Fibroblast of lung (primary cell): ENCODE results near the gene OR51G2. TPM values are rescaled to one million over a fixed set of nuclear protein-coding genes. Genes with fewer than 3 reads are reported as not detected.

Source experiments
- DNase-seq, 2 donors: peaks; one replicate each; pipeline versions ENCODE4 v3.0.0 to v3.0.0-alpha.2; 2010; ENCODE audit warnings: low read depth in 2 of 2
- H2AFZ ChIP-seq: 2 replicates; pipeline ENCODE4 v1.5.1; 2012; ENCODE audit warnings: low read length, control low read depth, inconsistent platforms
- H3K27ac ChIP-seq: 2 replicates; pipeline ENCODE4 v1.5.1; 2011; ENCODE audit warnings: low read length, control low read depth; ENCODE audit not compliant: insufficient read depth
- H3K27me3 ChIP-seq: 2 replicates; pipeline ENCODE4 v1.5.1; 2011; ENCODE audit warnings: mild to moderate bottlenecking, low read length; ENCODE audit not compliant: control insufficient read depth, insufficient read depth
- H3K36me3 ChIP-seq: 2 replicates; pipeline ENCODE4 v1.5.1; 2011; ENCODE audit warnings: low read length; ENCODE audit not compliant: control insufficient read depth, insufficient read depth
- H3K4me1 ChIP-seq: 2 replicates; pipeline ENCODE4 v1.5.1; 2011; ENCODE audit warnings: low read length; ENCODE audit not compliant: control insufficient read depth, insufficient read depth; ENCODE audit errors: extremely low read depth
- H3K4me2 ChIP-seq: 2 replicates; pipeline ENCODE4 v1.5.1; 2011; ENCODE audit warnings: low read length, control low read depth; ENCODE audit not compliant: insufficient read depth; ENCODE audit errors: extremely low read depth
- H3K4me3 ChIP-seq, 4 experiments: fragments of 200-600 bp in 1 of 4; sonication (generic) in 1 of 4; replicated peaks in 1 of 4; 2 replicates each; pipeline ENCODE4 v1.5.1; 2011 to 2016; ENCODE audit warnings: low read length in 4 of 4, low read depth in 3 of 4, mild to moderate bottlenecking in 3 of 4, control low read depth in 2 of 4, inconsistent platforms in 1 of 4, mixed read lengths in 1 of 4; ENCODE audit not compliant: insufficient read depth in 1 of 4; ENCODE audit errors: control extremely low read depth in 1 of 4
- H3K79me2 ChIP-seq: 2 replicates; pipeline ENCODE4 v1.5.1; 2012; ENCODE audit warnings: mild to moderate bottlenecking, low read length, inconsistent platforms; ENCODE audit not compliant: control insufficient read depth, insufficient read depth
- H3K9ac ChIP-seq: 2 replicates; pipeline ENCODE4 v1.5.1; 2011; ENCODE audit warnings: mild to moderate bottlenecking, low read length, control low read depth; ENCODE audit not compliant: insufficient read depth
- H3K9me3 ChIP-seq: 2 replicates; pipeline ENCODE4 v1.5.1; 2012; ENCODE audit warnings: low read depth, low read length; ENCODE audit not compliant: control insufficient read depth, insufficient read depth
- H4K20me1 ChIP-seq: 2 replicates; pipeline ENCODE4 v1.5.1; 2011; ENCODE audit warnings: low read length; ENCODE audit not compliant: control insufficient read depth, insufficient read depth; ENCODE audit errors: extremely low read depth
- CTCF ChIP-seq, 2 donors: IDR thresholded peaks in 1 of 2; conservative IDR thresholded peaks in 1 of 2; 1 replicate in 1 of 2; 2 replicates in 1 of 2; pipeline ENCODE4 v1.5.1; 2011 to 2012; ENCODE audit warnings: low read length in 2 of 2, control low read depth in 1 of 2, inconsistent platforms in 1 of 2, low read depth in 1 of 2, mild to moderate bottlenecking in 1 of 2
- EZH2 ChIP-seq: IDR thresholded peaks from 2 replicates; pipeline ENCODE4 v1.5.1; 2012; ENCODE audit warnings: low read length, control low read depth, mild to moderate bottlenecking; ENCODE audit errors: missing control alignments
- polyA plus RNA-seq, 2 donors: library from polyadenylated mRNA; depleted of rRNA in 1 of 2; stranded (reverse) in 1 of 2; unstranded in 1 of 2; fragments of >200 nt; gene quantifications; 2 replicates each; pipeline ENCODE4 v1.2.1, GENCODE V29; 2011 to 2012; ENCODE audit warnings: missing spikeins in 1 of 2
- total RNA-seq: library from RNA; depleted of rRNA; stranded (reverse); fragments of >200 nt; gene quantifications from 2 replicates; pipeline ENCODE4 v1.2.1, GENCODE V29; 2014

The OR51G2 gene
- total and polyA plus RNA-seq, 2 donors (not counting 1 experiment from before 2014, with no cell fraction given), result not detected

- H3K9ac ChIP-seq, result no peak within 1 kb of the TSS
- H3K79me2 ChIP-seq, result no peaks in the 10 kb centered on the region
- TF ChIP-seq CTCF (conservative IDR thresholded peaks at IDR 0.05 in 1 of 2, IDR thresholded peaks at IDR 0.05 in 1 of 2; ENCODE audit: low read depth in 1 of 2, low read length in 2 of 2), result no peak
- no peak for TF ChIP-seq EZH2
- no peaks in the 10 kb centered on the region for H3K4me1 ChIP-seq
- H3K4me3 ChIP-seq, result no peak within 1 kb of the TSS
- H4K20me1 ChIP-seq, result no peaks in the 10 kb centered on the region
- no peaks in the 10 kb centered on the region for H3K9me3 ChIP-seq
- no peaks in the 10 kb centered on the region for H3K27me3 ChIP-seq
- no peak within 1 kb of the TSS for H3K27ac ChIP-seq
- H3K36me3 ChIP-seq, result no peaks in the 10 kb centered on the region
- no peak within 1 kb of the TSS for H3K4me2 ChIP-seq
- no peak for DNase-seq
- no peak within 1 kb of the TSS for H2AFZ ChIP-seq
Measured at GRCh38 chr11:4924239-4924638, 5.1 kb upstream of the OR51G2 start, which contains the start of gene OR51G1. Gene OR51G1, minus strand, starts transcription at chr11:4924339. Its CDS starts 0 bp downstream, at chr11:4924339.

DNA sequence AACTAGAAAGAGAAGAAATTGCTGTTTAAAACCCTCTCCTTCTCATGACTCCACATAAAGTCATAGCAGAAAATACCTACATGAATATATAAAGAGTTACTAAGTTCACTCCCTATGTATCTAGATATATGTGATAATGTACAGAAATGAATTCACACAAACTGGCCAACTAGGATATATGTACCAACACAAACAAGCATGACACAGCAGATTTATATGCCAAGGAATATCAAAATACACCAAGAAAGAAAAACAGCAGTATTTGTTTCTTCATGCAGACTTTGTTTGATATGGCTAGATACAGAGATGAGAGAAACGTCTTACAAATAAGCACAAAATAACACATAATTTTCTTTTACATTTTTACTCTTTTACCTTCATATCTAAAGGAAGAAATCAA, 3.2 kb upstream of the OR51G2 start:
- Histone ChIP-seq H2AFZ (no peak overlapping the region), H3K9ac (no peak overlapping the region), H3K4me2 (no peak overlapping the region), H3K36me3 (no peaks in the 10 kb centered on the region), H3K4me1 (no peaks in the 10 kb centered on the region), H3K79me2 (no peaks in the 10 kb centered on the region), H3K9me3 (no peaks in the 10 kb centered on the region), H3K4me3 (no peak overlapping the region), H3K27ac (no peak overlapping the region), H3K27me3 (no peaks in the 10 kb centered on the region), H4K20me1 (no peaks in the 10 kb centered on the region)
- TF ChIP-seq EZH2 (no peak), CTCF (conservative IDR thresholded peaks at IDR 0.05 in 1 of 2, IDR thresholded peaks at IDR 0.05 in 1 of 2; ENCODE audit: low read depth in 1 of 2, low read length in 2 of 2) (no peak)
- DNase-seq, result no peak

DNA sequence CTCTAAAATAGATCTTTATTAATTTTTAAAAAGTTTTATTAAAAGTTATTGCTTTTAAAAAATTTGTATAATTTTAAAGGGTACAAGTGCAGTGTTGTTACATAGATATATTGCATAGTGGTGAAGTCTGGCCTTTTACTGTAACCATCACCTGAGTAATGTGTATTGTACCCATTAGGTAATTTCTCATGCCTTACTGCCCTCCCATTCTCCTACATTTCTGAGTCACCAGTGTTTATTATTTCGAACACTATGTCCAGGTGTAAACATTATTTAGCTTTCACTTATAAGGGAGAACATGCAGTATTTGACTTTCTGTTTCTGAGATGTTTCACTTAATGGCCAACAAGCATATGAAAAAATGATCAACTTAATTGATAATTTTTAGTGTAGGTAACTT, 2.6 kb upstream of the OR51G2 start:
- Histone ChIP-seq H3K36me3 (no peaks in the 10 kb centered on the region), H2AFZ (no peak overlapping the region), H3K9me3 (no peaks in the 10 kb centered on the region), H3K4me3 (no peak overlapping the region), H3K4me2 (no peak overlapping the region), H3K4me1 (no peaks in the 10 kb centered on the region), H3K9ac (no peak overlapping the region), H4K20me1 (no peaks in the 10 kb centered on the region), H3K27ac (no peak overlapping the region), H3K27me3 (no peaks in the 10 kb centered on the region), H3K79me2 (no peaks in the 10 kb centered on the region)
- TF ChIP-seq EZH2 (no peak), CTCF (conservative IDR thresholded peaks at IDR 0.05 in 1 of 2, IDR thresholded peaks at IDR 0.05 in 1 of 2; ENCODE audit: low read depth in 1 of 2, low read length in 2 of 2) (no peak)
- no peak for DNase-seq
